ENCODE results near the gene DDX1. TPM values are rescaled to one million over a fixed set of nuclear protein-coding genes. Genes with fewer than 3 reads are reported as not detected.

The DDX1 gene
- total RNA-seq, 1 experiment from 2014 or later = 163 TPM

DNA sequence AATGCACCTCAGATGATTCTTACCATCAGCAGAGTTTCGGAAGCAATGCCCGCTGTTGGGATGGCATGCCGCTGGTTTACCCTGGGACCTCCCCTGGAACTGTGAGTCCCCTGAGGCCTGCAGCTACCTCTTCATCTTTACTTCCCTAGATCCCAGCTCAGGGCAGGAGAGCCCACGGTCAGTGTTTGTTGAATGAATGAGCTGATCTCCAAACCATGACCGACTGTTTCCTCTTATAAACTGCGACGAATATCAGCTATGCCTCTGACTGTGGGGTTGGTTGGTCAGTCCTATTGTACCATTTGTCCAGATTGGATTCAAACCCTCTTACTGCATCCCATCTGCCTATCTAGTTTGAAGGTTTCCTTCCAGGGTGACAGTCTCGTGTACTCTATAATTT lies 64.4 kb downstream of the DDX1 start:
- POLR2A ChIA-PET = no interaction called here

DNA sequence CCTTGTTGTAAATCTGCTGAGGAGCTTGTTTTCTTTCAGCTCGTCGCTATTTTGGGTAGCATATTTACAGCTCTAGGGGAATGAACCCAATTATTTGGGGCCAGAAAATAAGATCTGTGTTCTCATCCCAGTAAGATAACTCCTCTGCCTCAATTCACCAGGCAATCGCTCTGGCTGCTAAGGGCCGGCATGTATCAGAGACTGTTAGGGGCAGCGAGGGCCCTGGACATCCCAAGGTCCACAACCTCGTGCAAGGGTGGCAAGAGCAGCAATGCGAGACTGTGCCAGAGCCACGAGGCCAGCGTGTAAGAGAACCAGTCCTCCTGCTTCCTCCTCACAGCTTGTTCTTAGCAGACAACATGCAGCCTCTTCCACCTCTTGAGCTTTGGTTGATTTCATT lies 66.1 kb downstream of the DDX1 start:
- ChIA-PET CTCF (no interaction called here), POLR2A (interaction anchor here (0.6 kb wide), 1 partner anchor 287 kb away, joined by 3 read pairs; no protein-coding TSS in a partner anchor)
- H3K36me3 Mint-ChIP-seq (ENCODE audit: insufficient read depth, unreplicated experiment) = no peaks in the 10 kb centered on the region
- H3K36me3 ChIP-seq (ENCODE audit: control insufficient read depth, insufficient read depth, low read length) = no peaks in the 10 kb centered on the region
- TF ChIP-seq, protein P1, sequence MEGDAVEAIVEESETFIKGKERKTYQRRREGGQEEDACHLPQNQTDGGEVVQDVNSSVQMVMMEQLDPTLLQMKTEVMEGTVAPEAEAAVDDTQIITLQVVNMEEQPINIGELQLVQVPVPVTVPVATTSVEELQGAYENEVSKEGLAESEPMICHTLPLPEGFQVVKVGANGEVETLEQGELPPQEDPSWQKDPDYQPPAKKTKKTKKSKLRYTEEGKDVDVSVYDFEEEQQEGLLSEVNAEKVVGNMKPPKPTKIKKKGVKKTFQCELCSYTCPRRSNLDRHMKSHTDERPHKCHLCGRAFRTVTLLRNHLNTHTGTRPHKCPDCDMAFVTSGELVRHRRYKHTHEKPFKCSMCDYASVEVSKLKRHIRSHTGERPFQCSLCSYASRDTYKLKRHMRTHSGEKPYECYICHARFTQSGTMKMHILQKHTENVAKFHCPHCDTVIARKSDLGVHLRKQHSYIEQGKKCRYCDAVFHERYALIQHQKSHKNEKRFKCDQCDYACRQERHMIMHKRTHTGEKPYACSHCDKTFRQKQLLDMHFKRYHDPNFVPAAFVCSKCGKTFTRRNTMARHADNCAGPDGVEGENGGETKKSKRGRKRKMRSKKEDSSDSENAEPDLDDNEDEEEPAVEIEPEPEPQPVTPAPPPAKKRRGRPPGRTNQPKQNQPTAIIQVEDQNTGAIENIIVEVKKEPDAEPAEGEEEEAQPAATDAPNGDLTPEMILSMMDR (IDR thresholded peaks at IDR 0.05; ENCODE audit: insufficient read depth in 1 of 2, low read depth in 1 of 2, low read length in 1 of 2, severe bottlenecking in 1 of 2, unreplicated experiment in 1 of 2) = no peak
- peaks cover 4% of the 10 kb centered on the region for H3K4me1 Mint-ChIP-seq (ENCODE audit: low read depth, unreplicated experiment)
- H3K27me3 Mint-ChIP-seq (ENCODE audit: insufficient read depth, unreplicated experiment) = no peaks in the 10 kb centered on the region
- DNase-seq = no peak
- peaks cover 13% of the 10 kb centered on the region for H3K9me3 Mint-ChIP-seq (ENCODE audit: unreplicated experiment)
- H3K4me3 Mint-ChIP-seq (ENCODE audit: unreplicated experiment) = no peak overlapping the region
- no peaks in the 10 kb centered on the region for H3K4me1 ChIP-seq
- H3K4me3 ChIP-seq (ENCODE audit: low read depth, low read length) = no peak overlapping the region
- no peaks in the 10 kb centered on the region for H3K27me3 ChIP-seq (replicated peaks; ENCODE audit: control insufficient read depth, insufficient read depth, low read length)
- H3K27ac Mint-ChIP-seq (ENCODE audit: unreplicated experiment) = no peak overlapping the region
- no TSS peak for BruUV-seq (replicated peaks)
- intact Hi-C loops (cut with micrococcal nuclease; ENCODE audit: unreplicated experiment) = no loop called here
- H3K9me3 ChIP-seq = no peaks in the 10 kb centered on the region

More for the DNA sequence above, 64.4 kb downstream of the DDX1 start:
- Mint-ChIP-seq H3K4me3 (ENCODE audit: unreplicated experiment) (no peak overlapping the region), H3K36me3 (ENCODE audit: insufficient read depth, unreplicated experiment) (no peaks in the 10 kb centered on the region), H3K27me3 (ENCODE audit: insufficient read depth, unreplicated experiment) (no peaks in the 10 kb centered on the region), H3K9me3 (ENCODE audit: unreplicated experiment) (peaks cover 13% of the 10 kb centered on the region), H3K27ac (ENCODE audit: unreplicated experiment) (no peak overlapping the region), H3K4me1 (ENCODE audit: low read depth, unreplicated experiment) (peaks cover 4% of the 10 kb centered on the region)
- CTCF ChIA-PET = no interaction called here
- no TSS peak for BruUV-seq (replicated peaks)
- Histone ChIP-seq H3K36me3 (ENCODE audit: control insufficient read depth, insufficient read depth, low read length) (no peaks in the 10 kb centered on the region), H3K4me3 (ENCODE audit: low read depth, low read length) (no peak overlapping the region), H3K27me3 (replicated peaks; ENCODE audit: control insufficient read depth, insufficient read depth, low read length) (no peaks in the 10 kb centered on the region), H3K4me1 (no peaks in the 10 kb centered on the region), H3K9me3 (no peaks in the 10 kb centered on the region)
- TF ChIP-seq, protein P1 (IDR thresholded peaks at IDR 0.05; ENCODE audit: insufficient read depth in 1 of 2, low read depth in 1 of 2, low read length in 1 of 2, severe bottlenecking in 1 of 2, unreplicated experiment in 1 of 2) = no peak
- no peak for DNase-seq
- intact Hi-C loops (cut with micrococcal nuclease; ENCODE audit: unreplicated experiment) = no loop called here

DNA sequence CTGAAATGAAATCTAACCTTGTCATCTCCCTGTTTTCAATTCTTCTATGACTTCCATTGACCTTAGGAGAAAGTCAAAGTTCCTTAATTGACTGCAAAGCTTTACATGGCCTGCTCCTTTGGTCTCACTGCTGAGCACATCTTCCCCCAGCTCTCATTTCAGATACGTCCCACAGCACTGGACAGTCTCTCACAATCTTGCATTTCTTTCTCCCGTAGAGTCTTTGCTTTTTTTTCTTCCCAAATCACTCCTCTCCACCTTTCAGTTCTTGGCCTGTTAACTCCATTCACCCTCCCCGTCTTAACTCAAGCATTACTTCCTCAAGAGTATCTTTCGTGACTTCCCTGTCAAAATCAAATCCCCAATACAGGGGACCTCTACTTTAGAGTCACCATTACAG lies 67.2 kb downstream of the DDX1 start:
- Mint-ChIP-seq H3K27me3 (ENCODE audit: insufficient read depth, unreplicated experiment) (no peaks in the 10 kb centered on the region), H3K4me3 (ENCODE audit: unreplicated experiment) (no peak overlapping the region), H3K9me3 (ENCODE audit: unreplicated experiment) (peaks cover 13% of the 10 kb centered on the region), H3K36me3 (ENCODE audit: insufficient read depth, unreplicated experiment) (no peaks in the 10 kb centered on the region), H3K4me1 (ENCODE audit: low read depth, unreplicated experiment) (no peaks in the 10 kb centered on the region), H3K27ac (ENCODE audit: unreplicated experiment) (no peak overlapping the region)
- CTCF ChIA-PET = no interaction called here
- TF ChIP-seq, protein P1 (IDR thresholded peaks at IDR 0.05; ENCODE audit: insufficient read depth in 1 of 2, low read depth in 1 of 2, low read length in 1 of 2, severe bottlenecking in 1 of 2, unreplicated experiment in 1 of 2) = no peak
- no peak overlapping the region for H3K4me3 ChIP-seq (ENCODE audit: low read depth, low read length)
- BruUV-seq (replicated peaks) = no TSS peak
- H3K4me1 ChIP-seq = no peaks in the 10 kb centered on the region
- DNase-seq = no peak
- POLR2A ChIA-PET = no interaction called here
- intact Hi-C loops (cut with micrococcal nuclease; ENCODE audit: unreplicated experiment) = no loop called here
- no peaks in the 10 kb centered on the region for H3K36me3 ChIP-seq (ENCODE audit: control insufficient read depth, insufficient read depth, low read length)
- H3K27me3 ChIP-seq (replicated peaks; ENCODE audit: control insufficient read depth, insufficient read depth, low read length) = no peaks in the 10 kb centered on the region
- H3K9me3 ChIP-seq = no peaks in the 10 kb centered on the region

Measured in Caco-2 (cell line).